Dedifferentiated amniotic fluid mesenchymal stem cell (primary cell): Measurements from ENCODE around the gene CFHR1.
A peak's percentile ranks its signal among the peaks of the same experiment; 100 is the strongest.
"Not testable (repeated sequence)": the region's sequence is repeated elsewhere in the genome, so short reads cannot be mapped to it uniquely, and the experiment has no call there.

Source experiments
- DNase-seq: peaks from one replicate; pipeline ENCODE4 v3.0.0-alpha.2; 2016; ENCODE audit errors: extremely low spot score

The CFHR1 gene

GRCh38 chr1:196819531-196819930 lies at the start of gene CFHR1:
TSS of gene CFHR1 (plus strand) at chr1:196819731. CDS start at chr1:196819845, 114 bp downstream.
- DNase-seq, result not testable (repeated sequence)

GRCh38 chr1:196769823-196770222 lies 49.7 kb upstream of the CFHR1 start:
- DNase-seq, result not testable (repeated sequence)

- DNase-seq, result no peak
These were observed 45.8 kb upstream of the CFHR1 start for GRCh38 chr1:196773713-196774112.

- DNase-seq, result no peak
These were observed 45.4 kb upstream of the CFHR1 start for GRCh38 chr1:196774175-196774574.

- DNase-seq, result no peak
These were observed 44.9 kb upstream of the CFHR1 start, which contains the start of gene CFHR3 for GRCh38 chr1:196774603-196775002. TSS of gene CFHR3 (plus strand) at chr1:196774840. CDS start at chr1:196774887, 47 bp downstream.

GRCh38 chr1:196777603-196778002 lies 41.9 kb upstream of the CFHR1 start:
- DNase-seq, result no peak

GRCh38 chr1:196779093-196779492 lies 40.4 kb upstream of the CFHR1 start:
- no peak for DNase-seq

GRCh38 chr1:196791252-196791651 lies 28.3 kb upstream of the CFHR1 start:
- DNase-seq, result not testable (repeated sequence)

GRCh38 chr1:196794103-196794502 lies 25.4 kb upstream of the CFHR1 start:
- not testable (repeated sequence) for DNase-seq

GRCh38 chr1:196797891-196798290 lies 21.6 kb upstream of the CFHR1 start:
- no peak for DNase-seq

GRCh38 chr1:196801920-196802319 lies 17.6 kb upstream of the CFHR1 start:
- DNase-seq, result not testable (repeated sequence)

GRCh38 chr1:196808529-196809235 lies 10.8 kb upstream of the CFHR1 start:
- DNase-seq, result no peak

GRCh38 chr1:196817442-196817841 lies 2.1 kb upstream of the CFHR1 start:
- not testable (repeated sequence) for DNase-seq

- peak; percentile 68 for DNase-seq
These were observed 8.3 kb downstream of the CFHR1 start for GRCh38 chr1:196827860-196828259.

- DNase-seq, result not testable (repeated sequence)
These were observed 30.3 kb downstream of the CFHR1 start for GRCh38 chr1:196849613-196850492.

GRCh38 chr1:196856053-196856452 lies 36.5 kb downstream of the CFHR1 start:
- DNase-seq, result no peak

GRCh38 chr1:196857188-196857587 lies 37.7 kb downstream of the CFHR1 start:
- DNase-seq, result no peak

GRCh38 chr1:196858811-196859210 lies 39.3 kb downstream of the CFHR1 start:
- no peak for DNase-seq

GRCh38 chr1:196860323-196860884 lies 40.9 kb downstream of the CFHR1 start:
- no peak for DNase-seq

GRCh38 chr1:196861429-196861828 lies 41.9 kb downstream of the CFHR1 start:
- DNase-seq, result no peak

GRCh38 chr1:196866974-196867373 lies 47.4 kb downstream of the CFHR1 start:
- DNase-seq, result no peak

- DNase-seq, result no peak
These were observed 53.9 kb downstream of the CFHR1 start for GRCh38 chr1:196873385-196873784.
